Measurements from ENCODE around the gene PEDS1. TPM values are rescaled to one million over a fixed set of nuclear protein-coding genes. Genes with fewer than 3 reads are reported as not detected.
A peak's percentile ranks its signal among the peaks of the same experiment; 100 is the strongest.

Gene PEDS1
- total and polyA plus RNA-seq, 2 of the 13 experiments (the other 11 are each of a cell fraction or from before 2014, with no cell fraction given), result 30.5 to 93.9 TPM

GRCh38 chr20:50118203-50118602, 35.3 kb downstream of the PEDS1 start:
- H3K27ac ChIP-seq (ENCODE audit: extremely low read length, insufficient read depth, low read length), result no peak overlapping the region
- TF ChIP-seq ZNF629 (CRISPR knock-in tag; conservative IDR thresholded peaks at IDR 0.05) (peak; percentile 78), CCAR2 (optimal IDR thresholded peaks at IDR 0.05; ENCODE audit: low read depth, low read length) (no peak), KLF9 (CRISPR knock-in tag; IDR thresholded peaks at IDR 0.05; ENCODE audit: low read depth) (no peak), ATF3 (CRISPR knock-in tag; IDR thresholded peaks at IDR 0.05) (no peak), TEAD2 (CRISPR knock-in tag; IDR thresholded peaks at IDR 0.05) (no peak)
- DNase-seq (ENCODE audit: low spot score), result no peak
- H3K4me2 ChIP-seq (ENCODE audit: low read depth, low read length), result no peak overlapping the region
- FAIRE-seq, result no peak
- H3K36me3 ChIP-seq (replicated peaks in 1 of 2; ENCODE audit: control insufficient read depth in 1 of 2, insufficient read depth in 2 of 2, low read length in 2 of 2), result no peaks in the 10 kb centered on the region
- WGBS (ENCODE audit: low lambda C conversion rate), result 79% methylated on average over 2 of the region's 2 CpGs
- no peak overlapping the region for H3K9ac ChIP-seq (ENCODE audit: insufficient read depth, low read depth, low read length)
- no peaks in the 10 kb centered on the region for H3K9me3 ChIP-seq (ENCODE audit: low read length)
- H3K27me3 ChIP-seq (ENCODE audit: control insufficient read depth in 1 of 2, insufficient read depth in 2 of 2, low read length in 2 of 2), result no peaks in the 10 kb centered on the region; a peak in 1 of 5 replicates
- no TSS peak for BruUV-seq (replicated peaks)
- ATAC-seq, result no peak
- peaks cover 56% of the 10 kb centered on the region for H3K4me1 ChIP-seq (ENCODE audit: insufficient read depth, low read length)
- in situ Hi-C loops (cut with HindIII; ENCODE audit: extremely low pct_ligation_motif_present, low pct_unique_long_range_greater_than_20kb), result loop anchor here (10.0 kb wide), 1 partner anchor 467 kb away; no protein-coding TSS in a partner anchor
- ChIA-PET CTCF (ENCODE audit: low intra/inter-chr PET ratio, low total read pairs) (interaction anchor here (5.9 kb wide), 1 partner anchor 51 kb away, joined by 115 read pairs; no protein-coding TSS in a partner anchor), POLR2A (interaction anchor here (1.2 kb wide), 1 partner anchor 53 kb away, joined by 3 read pairs; no protein-coding TSS in a partner anchor)
- H3K4me3 ChIP-seq (replicated peaks in 1 of 3; ENCODE audit: insufficient read depth in 1 of 3, low read depth in 2 of 3, low read length in 3 of 3), result no peak overlapping the region
- intact Hi-C loops (cut with micrococcal nuclease; ENCODE audit: unreplicated experiment), result no loop called here
- H4K20me1 ChIP-seq (ENCODE audit: insufficient read depth, low read length), result no peaks in the 10 kb centered on the region
- no peak overlapping the region for H2AFZ ChIP-seq (ENCODE audit: low read length)
- peaks cover 18% of the 10 kb centered on the region for H3K79me2 ChIP-seq (ENCODE audit: insufficient read depth, low read length)

GRCh38 chr20:50116368-50116999, 37.0 kb downstream of the PEDS1 start:
- H3K9ac ChIP-seq (ENCODE audit: insufficient read depth, low read depth, low read length), result peak overlapping the region; percentile 76
- intact Hi-C loops (cut with micrococcal nuclease; ENCODE audit: unreplicated experiment), result no loop called here
- TF ChIP-seq ZNF850 (CRISPR knock-in tag; conservative IDR thresholded peaks at IDR 0.05) (no peak), ZNF773 (CRISPR knock-in tag; IDR thresholded peaks at IDR 0.05; ENCODE audit: borderline replicate concordance) (no peak), ZNF446 (CRISPR knock-in tag; IDR thresholded peaks at IDR 0.05) (no peak), ZNF609 (CRISPR knock-in tag; IDR thresholded peaks at IDR 0.05; ENCODE audit: borderline replicate concordance) (no peak), ZNF546 (CRISPR knock-in tag; conservative IDR thresholded peaks at IDR 0.05) (no peak), FOXJ3 (CRISPR knock-in tag; IDR thresholded peaks at IDR 0.05; ENCODE audit: borderline replicate concordance) (no peak), ATF5 (CRISPR knock-in tag; IDR thresholded peaks at IDR 0.05; ENCODE audit: low read depth) (no peak)

More at GRCh38 chr20:50116368-50116999, 37.0 kb downstream of the PEDS1 start:
- no peaks in the 10 kb centered on the region for H3K36me3 ChIP-seq (replicated peaks in 1 of 2; ENCODE audit: control insufficient read depth in 1 of 2, insufficient read depth in 2 of 2, low read length in 2 of 2)
- CTCF ChIA-PET (ENCODE audit: low intra/inter-chr PET ratio, low total read pairs), result no interaction called here
- no peaks in the 10 kb centered on the region for H3K9me3 ChIP-seq (ENCODE audit: low read length)
- no peak for FAIRE-seq
- peak overlapping the region; percentile 40 for H3K27ac ChIP-seq (ENCODE audit: extremely low read length, insufficient read depth, low read length)
- POLR2A ChIA-PET, result interaction anchor here (1.0 to 5.8 kb wide), 29 partner anchors 10 to 842 kb away, joined by 3 to 91 read pairs (median 5); partner anchors contain the start of genes CEBPB, DPM1, MOCS3 and PEDS1
- ATAC-seq, result no peak
- in situ Hi-C loops (cut with HindIII; ENCODE audit: extremely low pct_ligation_motif_present, low pct_unique_long_range_greater_than_20kb), result loop anchor here (10.0 kb wide), 1 partner anchor 468 kb away; no protein-coding TSS in a partner anchor
- BruUV-seq (replicated peaks), result TSS peak; percentile 56
- H2AFZ ChIP-seq (ENCODE audit: low read length), result peak overlapping the region; percentile 81
- H3K79me2 ChIP-seq (ENCODE audit: insufficient read depth, low read length), result peaks cover 32% of the 10 kb centered on the region
- peak overlapping the region; percentile 41 to 94 (median 78) for H3K4me3 ChIP-seq (replicated peaks in 1 of 3; ENCODE audit: insufficient read depth in 1 of 3, low read depth in 2 of 3, low read length in 3 of 3)
- no peaks in the 10 kb centered on the region; a peak in 1 of 5 replicates for H3K27me3 ChIP-seq (ENCODE audit: control insufficient read depth in 1 of 2, insufficient read depth in 2 of 2, low read length in 2 of 2)
- no peak for DNase-seq (ENCODE audit: low spot score)
- 89% methylated on average over 19 of the region's 19 CpGs for WGBS (ENCODE audit: low lambda C conversion rate)
- peaks cover 56% of the 10 kb centered on the region for H3K4me1 ChIP-seq (ENCODE audit: insufficient read depth, low read length)
- H3K4me2 ChIP-seq (ENCODE audit: low read depth, low read length), result peak overlapping the region; percentile 92
- H4K20me1 ChIP-seq (ENCODE audit: insufficient read depth, low read length), result peaks cover 11% of the 10 kb centered on the region

All from HepG2 (cell line).